PC-9 (cell line): ENCODE results near the gene SH3RF2.

Experiments used
- EZH2 ChIP-seq: fragments of 200-600 bp; sonication (generic); IDR thresholded peaks from 2 replicates; pipeline ENCODE4 v1.8.0; 2017; ENCODE audit warnings: antibody characterized with exemption, low read depth
- TF ChIP-seq, protein P1 (sequence below): fragments of 200-600 bp; sonication (generic); conservative IDR thresholded peaks from 2 replicates; pipeline ENCODE4 v1.6.1; 2017; ENCODE audit warnings: mixed run types, antibody characterized with exemption, mild to moderate bottlenecking, moderate library complexity

DNA sequence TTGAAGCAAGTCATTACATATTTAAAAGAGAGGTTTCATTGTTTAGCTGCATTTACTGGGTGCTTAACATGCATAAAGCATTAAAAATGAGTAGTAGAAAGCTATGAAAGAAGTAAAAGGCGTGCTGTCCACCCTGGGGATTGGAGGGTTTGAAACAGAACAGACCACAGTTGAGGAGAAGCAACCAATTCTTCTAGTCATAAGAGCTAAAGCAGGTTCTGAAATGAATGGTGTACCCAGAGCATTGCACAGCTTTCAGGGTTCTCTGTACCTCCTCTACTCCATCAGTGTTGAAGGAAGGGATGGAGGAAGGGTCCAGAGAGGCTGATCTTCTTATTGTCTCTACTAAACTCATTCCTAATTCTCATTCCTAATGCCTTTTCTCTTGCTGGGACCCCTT lies 68.9 kb downstream of the SH3RF2 start:
- TF ChIP-seq, protein P1, sequence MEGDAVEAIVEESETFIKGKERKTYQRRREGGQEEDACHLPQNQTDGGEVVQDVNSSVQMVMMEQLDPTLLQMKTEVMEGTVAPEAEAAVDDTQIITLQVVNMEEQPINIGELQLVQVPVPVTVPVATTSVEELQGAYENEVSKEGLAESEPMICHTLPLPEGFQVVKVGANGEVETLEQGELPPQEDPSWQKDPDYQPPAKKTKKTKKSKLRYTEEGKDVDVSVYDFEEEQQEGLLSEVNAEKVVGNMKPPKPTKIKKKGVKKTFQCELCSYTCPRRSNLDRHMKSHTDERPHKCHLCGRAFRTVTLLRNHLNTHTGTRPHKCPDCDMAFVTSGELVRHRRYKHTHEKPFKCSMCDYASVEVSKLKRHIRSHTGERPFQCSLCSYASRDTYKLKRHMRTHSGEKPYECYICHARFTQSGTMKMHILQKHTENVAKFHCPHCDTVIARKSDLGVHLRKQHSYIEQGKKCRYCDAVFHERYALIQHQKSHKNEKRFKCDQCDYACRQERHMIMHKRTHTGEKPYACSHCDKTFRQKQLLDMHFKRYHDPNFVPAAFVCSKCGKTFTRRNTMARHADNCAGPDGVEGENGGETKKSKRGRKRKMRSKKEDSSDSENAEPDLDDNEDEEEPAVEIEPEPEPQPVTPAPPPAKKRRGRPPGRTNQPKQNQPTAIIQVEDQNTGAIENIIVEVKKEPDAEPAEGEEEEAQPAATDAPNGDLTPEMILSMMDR = no peak
- no peak for TF ChIP-seq EZH2
